WTC11 (cell line): ENCODE measurements around the gene COQ9.

Source experiments
- CBFB ChIP-seq: sonication (generic); formaldehyde crosslinking; IDR thresholded peaks from 2 replicates; pipeline ENCODE4 v1.8.1; 2022; ENCODE audit warnings: mild to moderate bottlenecking, low read depth, missing genetic modification reagents
- ETV6 ChIP-seq: sonication (generic); formaldehyde crosslinking; IDR thresholded peaks from 2 replicates; pipeline ENCODE4 v1.8.1; 2022; ENCODE audit warnings: mild to moderate bottlenecking, missing genetic modification reagents
- IRF2 ChIP-seq: sonication (generic); formaldehyde crosslinking; IDR thresholded peaks from 2 replicates; pipeline ENCODE4 v1.8.0; 2022; ENCODE audit warnings: low read depth, missing genetic modification reagents, borderline replicate concordance
- SP1 ChIP-seq: sonication (generic); formaldehyde crosslinking; conservative IDR thresholded peaks from 2 replicates; pipeline ENCODE4 v1.8.1; 2022; ENCODE audit warnings: missing genetic modification reagents
- TCF7 ChIP-seq: sonication (generic); formaldehyde crosslinking; IDR thresholded peaks from 2 replicates; pipeline ENCODE4 v1.8.0; 2022; ENCODE audit warnings: mild to moderate bottlenecking, low read depth, missing genetic modification reagents, moderate library complexity
- TEAD1 ChIP-seq: sonication (generic); formaldehyde crosslinking; IDR thresholded peaks from 2 replicates; pipeline ENCODE4 v1.8.0; 2022; ENCODE audit warnings: mild to moderate bottlenecking, missing genetic modification reagents
- ZNF138 ChIP-seq: sonication (generic); formaldehyde crosslinking; conservative IDR thresholded peaks from 2 replicates; pipeline ENCODE4 v1.8.1; 2022; ENCODE audit warnings: mild to moderate bottlenecking, moderate library complexity, missing genetic modification reagents
- ZNF423 ChIP-seq: fragments of 250-450 bp; sonication (Bioruptor Pico); IDR thresholded peaks from 2 replicates; pipeline ENCODE4 v2.1.2; 2022; ENCODE audit warnings: mild to moderate bottlenecking, moderate library complexity
- TF ChIP-seq, protein P1 (sequence below): fragments of 200-600 bp; IDR thresholded peaks from 2 replicates; pipeline ENCODE4 v1.8.0; 2022; ENCODE audit warnings: antibody characterized with exemption
- TF ChIP-seq, protein P2 (sequence below): sonication (generic); formaldehyde crosslinking; IDR thresholded peaks from 2 replicates; pipeline ENCODE4 v1.8.1; 2022; ENCODE audit warnings: missing genetic modification reagents, borderline replicate concordance
- TF ChIP-seq, protein P3 (sequence below): sonication (generic); formaldehyde crosslinking; IDR thresholded peaks from 2 replicates; pipeline ENCODE4 v1.8.0; 2022; ENCODE audit warnings: mild to moderate bottlenecking, missing genetic modification reagents
- TF ChIP-seq, protein P4 (sequence below): sonication (generic); formaldehyde crosslinking; IDR thresholded peaks from 2 replicates; pipeline ENCODE4 v1.8.1; 2022; ENCODE audit warnings: low read depth, mild to moderate bottlenecking, moderate library complexity, missing genetic modification reagents, borderline replicate concordance
- TF ChIP-seq, protein P5 (sequence below): sonication (generic); formaldehyde crosslinking; IDR thresholded peaks from 2 replicates; pipeline ENCODE4 v1.8.1; 2023; ENCODE audit warnings: mild to moderate bottlenecking, missing genetic modification reagents, moderate library complexity
- TF ChIP-seq, protein P6 (sequence below): sonication (generic); formaldehyde crosslinking; IDR thresholded peaks from 2 replicates; pipeline ENCODE4 v1.8.1; 2022; ENCODE audit warnings: low read depth, missing genetic modification reagents, borderline replicate concordance

DNA sequence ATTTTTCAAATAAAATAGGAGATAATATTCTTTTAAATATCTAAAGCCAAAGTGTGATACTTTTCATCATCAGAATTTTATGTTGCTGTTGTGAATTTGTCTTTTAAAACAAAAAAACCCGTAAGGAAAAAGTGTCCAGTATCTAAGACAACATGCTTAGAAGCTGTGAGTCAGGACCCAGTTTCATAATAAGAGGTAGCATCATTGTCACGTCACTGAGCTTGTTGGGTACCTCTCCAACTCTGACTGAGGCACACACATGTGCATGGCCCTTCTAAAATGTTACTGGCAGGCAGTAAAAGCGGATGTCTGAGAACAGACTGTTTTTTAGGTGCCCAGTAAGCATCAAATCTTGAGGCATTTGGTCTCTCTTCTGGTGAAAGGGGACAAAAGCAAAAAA is 2.6 kb upstream of the COQ9 start:
- no peak for TF ChIP-seq TCF7 (CRISPR knock-in tag)
- TF ChIP-seq ETV6 (CRISPR knock-in tag), result no peak
- no peak for TF ChIP-seq ZNF423 (CRISPR knock-in tag)
- TF ChIP-seq, protein P1, sequence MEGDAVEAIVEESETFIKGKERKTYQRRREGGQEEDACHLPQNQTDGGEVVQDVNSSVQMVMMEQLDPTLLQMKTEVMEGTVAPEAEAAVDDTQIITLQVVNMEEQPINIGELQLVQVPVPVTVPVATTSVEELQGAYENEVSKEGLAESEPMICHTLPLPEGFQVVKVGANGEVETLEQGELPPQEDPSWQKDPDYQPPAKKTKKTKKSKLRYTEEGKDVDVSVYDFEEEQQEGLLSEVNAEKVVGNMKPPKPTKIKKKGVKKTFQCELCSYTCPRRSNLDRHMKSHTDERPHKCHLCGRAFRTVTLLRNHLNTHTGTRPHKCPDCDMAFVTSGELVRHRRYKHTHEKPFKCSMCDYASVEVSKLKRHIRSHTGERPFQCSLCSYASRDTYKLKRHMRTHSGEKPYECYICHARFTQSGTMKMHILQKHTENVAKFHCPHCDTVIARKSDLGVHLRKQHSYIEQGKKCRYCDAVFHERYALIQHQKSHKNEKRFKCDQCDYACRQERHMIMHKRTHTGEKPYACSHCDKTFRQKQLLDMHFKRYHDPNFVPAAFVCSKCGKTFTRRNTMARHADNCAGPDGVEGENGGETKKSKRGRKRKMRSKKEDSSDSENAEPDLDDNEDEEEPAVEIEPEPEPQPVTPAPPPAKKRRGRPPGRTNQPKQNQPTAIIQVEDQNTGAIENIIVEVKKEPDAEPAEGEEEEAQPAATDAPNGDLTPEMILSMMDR, result no peak
- TF ChIP-seq, protein P2, sequence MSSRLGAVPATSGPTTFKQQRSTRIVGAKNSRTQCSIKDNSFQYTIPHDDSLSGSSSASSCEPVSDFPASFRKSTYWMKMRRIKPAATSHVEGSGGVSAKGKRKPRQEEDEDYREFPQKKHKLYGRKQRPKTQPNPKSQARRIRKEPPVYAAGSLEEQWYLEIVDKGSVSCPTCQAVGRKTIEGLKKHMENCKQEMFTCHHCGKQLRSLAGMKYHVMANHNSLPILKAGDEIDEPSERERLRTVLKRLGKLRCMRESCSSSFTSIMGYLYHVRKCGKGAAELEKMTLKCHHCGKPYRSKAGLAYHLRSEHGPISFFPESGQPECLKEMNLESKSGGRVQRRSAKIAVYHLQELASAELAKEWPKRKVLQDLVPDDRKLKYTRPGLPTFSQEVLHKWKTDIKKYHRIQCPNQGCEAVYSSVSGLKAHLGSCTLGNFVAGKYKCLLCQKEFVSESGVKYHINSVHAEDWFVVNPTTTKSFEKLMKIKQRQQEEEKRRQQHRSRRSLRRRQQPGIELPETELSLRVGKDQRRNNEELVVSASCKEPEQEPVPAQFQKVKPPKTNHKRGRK, result no peak
- TF ChIP-seq CBFB (CRISPR knock-in tag), result no peak
- no peak for TF ChIP-seq IRF2 (CRISPR knock-in tag)
- TF ChIP-seq SP1, result no peak
- TF ChIP-seq, protein P3, sequence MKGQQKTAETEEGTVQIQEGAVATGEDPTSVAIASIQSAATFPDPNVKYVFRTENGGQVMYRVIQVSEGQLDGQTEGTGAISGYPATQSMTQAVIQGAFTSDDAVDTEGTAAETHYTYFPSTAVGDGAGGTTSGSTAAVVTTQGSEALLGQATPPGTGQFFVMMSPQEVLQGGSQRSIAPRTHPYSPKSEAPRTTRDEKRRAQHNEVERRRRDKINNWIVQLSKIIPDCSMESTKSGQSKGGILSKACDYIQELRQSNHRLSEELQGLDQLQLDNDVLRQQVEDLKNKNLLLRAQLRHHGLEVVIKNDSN, result no peak
- TF ChIP-seq, protein P4, sequence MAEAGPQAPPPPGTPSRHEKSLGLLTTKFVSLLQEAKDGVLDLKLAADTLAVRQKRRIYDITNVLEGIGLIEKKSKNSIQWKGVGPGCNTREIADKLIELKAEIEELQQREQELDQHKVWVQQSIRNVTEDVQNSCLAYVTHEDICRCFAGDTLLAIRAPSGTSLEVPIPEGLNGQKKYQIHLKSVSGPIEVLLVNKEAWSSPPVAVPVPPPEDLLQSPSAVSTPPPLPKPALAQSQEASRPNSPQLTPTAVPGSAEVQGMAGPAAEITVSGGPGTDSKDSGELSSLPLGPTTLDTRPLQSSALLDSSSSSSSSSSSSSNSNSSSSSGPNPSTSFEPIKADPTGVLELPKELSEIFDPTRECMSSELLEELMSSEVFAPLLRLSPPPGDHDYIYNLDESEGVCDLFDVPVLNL, result no peak
- TF ChIP-seq, protein P5, sequence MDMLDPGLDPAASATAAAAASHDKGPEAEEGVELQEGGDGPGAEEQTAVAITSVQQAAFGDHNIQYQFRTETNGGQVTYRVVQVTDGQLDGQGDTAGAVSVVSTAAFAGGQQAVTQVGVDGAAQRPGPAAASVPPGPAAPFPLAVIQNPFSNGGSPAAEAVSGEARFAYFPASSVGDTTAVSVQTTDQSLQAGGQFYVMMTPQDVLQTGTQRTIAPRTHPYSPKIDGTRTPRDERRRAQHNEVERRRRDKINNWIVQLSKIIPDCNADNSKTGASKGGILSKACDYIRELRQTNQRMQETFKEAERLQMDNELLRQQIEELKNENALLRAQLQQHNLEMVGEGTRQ (CRISPR knock-in tag), result no peak
- TF ChIP-seq TEAD1 (CRISPR knock-in tag), result no peak
- no peak for TF ChIP-seq ZNF138 (CRISPR knock-in tag)
- TF ChIP-seq, protein P6, sequence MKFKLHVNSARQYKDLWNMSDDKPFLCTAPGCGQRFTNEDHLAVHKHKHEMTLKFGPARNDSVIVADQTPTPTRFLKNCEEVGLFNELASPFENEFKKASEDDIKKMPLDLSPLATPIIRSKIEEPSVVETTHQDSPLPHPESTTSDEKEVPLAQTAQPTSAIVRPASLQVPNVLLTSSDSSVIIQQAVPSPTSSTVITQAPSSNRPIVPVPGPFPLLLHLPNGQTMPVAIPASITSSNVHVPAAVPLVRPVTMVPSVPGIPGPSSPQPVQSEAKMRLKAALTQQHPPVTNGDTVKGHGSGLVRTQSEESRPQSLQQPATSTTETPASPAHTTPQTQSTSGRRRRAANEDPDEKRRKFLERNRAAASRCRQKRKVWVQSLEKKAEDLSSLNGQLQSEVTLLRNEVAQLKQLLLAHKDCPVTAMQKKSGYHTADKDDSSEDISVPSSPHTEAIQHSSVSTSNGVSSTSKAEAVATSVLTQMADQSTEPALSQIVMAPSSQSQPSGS (CRISPR knock-in tag), result no peak
